Neuronal stem cell (in vitro differentiated cells): ENCODE results near the gene ESYT2.
A peak's percentile ranks its signal among the peaks of the same experiment; 100 is the strongest.

Source experiments
- DNase-seq: peaks from one replicate; pipeline ENCODE4 v3.0.0-alpha.2; 2013; ENCODE audit warnings: low spot score
- H2AFZ ChIP-seq: one replicate; pipeline ENCODE4 v1.6.1; 2013; ENCODE audit warnings: mild to moderate bottlenecking, low read length, inconsistent platforms
- H2AK5ac ChIP-seq: 2 replicates; pipeline ENCODE4 v1.6.1; 2013; ENCODE audit warnings: low read depth, mild to moderate bottlenecking, inconsistent platforms, low read length, moderate library complexity, mixed read lengths
- H2BK120ac ChIP-seq: 2 replicates; pipeline ENCODE4 v1.6.1; 2013; ENCODE audit warnings: low read depth, mild to moderate bottlenecking, inconsistent platforms, low read length, moderate library complexity, mixed read lengths
- H2BK12ac ChIP-seq: one replicate; pipeline ENCODE4 v1.6.1; 2013; ENCODE audit warnings: low read length, inconsistent platforms
- H2BK15ac ChIP-seq: 2 replicates; pipeline ENCODE4 v1.6.1; 2013; ENCODE audit warnings: mild to moderate bottlenecking, low read length, inconsistent platforms, mixed read lengths
- H2BK5ac ChIP-seq: one replicate; pipeline ENCODE4 v1.6.1; 2013; ENCODE audit warnings: inconsistent platforms, mild to moderate bottlenecking, low read length, moderate library complexity
- H3K14ac ChIP-seq: one replicate; pipeline ENCODE4 v1.6.1; 2013; ENCODE audit warnings: low read length, inconsistent platforms
- H3K18ac ChIP-seq: 2 replicates; pipeline ENCODE4 v1.6.1; 2013; ENCODE audit warnings: low read length, inconsistent platforms
- H3K23ac ChIP-seq: 2 replicates; pipeline ENCODE4 v1.6.1; 2013; ENCODE audit warnings: low read depth, mild to moderate bottlenecking, mixed read lengths, low read length, inconsistent platforms; ENCODE audit not compliant: poor library complexity
- H3K27ac ChIP-seq: replicated peaks from 3 replicates; pipeline ENCODE4 v1.5.1; 2013; ENCODE audit warnings: low read length, inconsistent platforms
- H3K27me3 ChIP-seq, 3 experiments: 2 replicates each; pipeline ENCODE4 v1.6.1; 2013; ENCODE audit warnings: low read length in 3 of 3, mild to moderate bottlenecking in 2 of 3, inconsistent platforms in 1 of 3, low read depth in 1 of 3, mixed read lengths in 1 of 3, moderate library complexity in 1 of 3; ENCODE audit not compliant: control insufficient read depth in 3 of 3, insufficient read depth in 3 of 3
- H3K36me3 ChIP-seq, 2 donors: replicated peaks in 1 of 2; 2 replicates each; pipeline ENCODE4 v1.6.1; 2013; ENCODE audit warnings: low read length in 2 of 2; ENCODE audit not compliant: control insufficient read depth in 2 of 2, insufficient read depth in 2 of 2
- H3K4ac ChIP-seq: 2 replicates; pipeline ENCODE4 v1.6.1; 2013; ENCODE audit warnings: inconsistent platforms, mild to moderate bottlenecking, low read length, moderate library complexity
- H3K4me1 ChIP-seq, 2 donors: 1 replicate in 1 of 2; 2 replicates in 1 of 2; pipeline ENCODE4 v1.6.1; 2013; ENCODE audit warnings: low read length in 2 of 2, low read depth in 1 of 2; ENCODE audit not compliant: control insufficient read depth in 2 of 2, insufficient read depth in 1 of 2
- H3K4me2 ChIP-seq: one replicate; pipeline ENCODE4 v1.6.1; 2013; ENCODE audit warnings: mild to moderate bottlenecking, low read length, inconsistent platforms; ENCODE audit not compliant: insufficient read depth, poor library complexity, severe bottlenecking
- H3K4me3 ChIP-seq, 2 donors: 2 replicates each; pipeline ENCODE4 v1.5.1; 2013; ENCODE audit warnings: low read length in 2 of 2, mild to moderate bottlenecking in 2 of 2, inconsistent platforms in 1 of 2, moderate library complexity in 1 of 2
- H3K79me1 ChIP-seq: one replicate; pipeline ENCODE4 v1.6.1; 2013; ENCODE audit warnings: low read depth, mild to moderate bottlenecking, inconsistent platforms, low read length, moderate library complexity
- H3K9ac ChIP-seq: one replicate; pipeline ENCODE4 v1.6.1; 2013; ENCODE audit warnings: mild to moderate bottlenecking, low read depth, low read length, inconsistent platforms; ENCODE audit not compliant: poor library complexity
- H3K9me3 ChIP-seq, 2 donors: replicated peaks in 1 of 2; 2 replicates each; pipeline versions ENCODE3 to v1.6.1; 2013; ENCODE audit warnings: low read length in 2 of 2, mild to moderate bottlenecking in 2 of 2, inconsistent platforms in 1 of 2, low read depth in 1 of 2, mixed read lengths in 1 of 2, moderate library complexity in 1 of 2; ENCODE audit not compliant: control insufficient read depth in 2 of 2, insufficient read depth in 1 of 2
- H4K8ac ChIP-seq: one replicate; pipeline ENCODE4 v1.6.1; 2013; ENCODE audit warnings: low read depth, mild to moderate bottlenecking, inconsistent platforms, low read length, moderate library complexity
- H4K91ac ChIP-seq: one replicate; pipeline ENCODE4 v1.6.1; 2013; ENCODE audit warnings: low read length, low read depth, mild to moderate bottlenecking, inconsistent platforms; ENCODE audit not compliant: poor library complexity
- WGBS, 2 donors: extraction: QIAGEN DNeasy Blood & Tissue Kit; methylation state at CpG; one replicate each; pipeline ENCODE4 v1.1.7; 2013; ENCODE audit warnings: missing lambda C conversion rate in 2 of 2, mixed read lengths in 1 of 2; ENCODE audit not compliant: insufficient read length in 2 of 2, insufficient replicate concordance in 1 of 2; ENCODE audit errors: extremely low coverage in 2 of 2; 5-methylcytosine and 5-hydroxymethylcytosine counted together

The ESYT2 gene

GRCh38 chr7:158858592-158859503 is 29.5 kb upstream of the ESYT2 start:
- no peak overlapping the region for H3K23ac ChIP-seq
- H2BK15ac ChIP-seq = no peak overlapping the region
- H4K91ac ChIP-seq = no peak overlapping the region
- no peak overlapping the region for H2BK12ac ChIP-seq
- H3K9ac ChIP-seq = no peak overlapping the region
- no CpG with 5 or more reads among the region's 5 CpGs for WGBS, 2 donors
- no peak overlapping the region for H3K18ac ChIP-seq
- H3K4me2 ChIP-seq = peak overlapping the region; percentile 23
- peaks cover 0 to 2% of the 10 kb centered on the region in 2 donors for H3K36me3 ChIP-seq
- no peak overlapping the region for H2BK120ac ChIP-seq
- no peak overlapping the region for H3K14ac ChIP-seq
- H2AFZ ChIP-seq = no peak overlapping the region
- H3K27me3 ChIP-seq = no peaks in the 10 kb centered on the region
- no peak overlapping the region for H3K4me3 ChIP-seq
- no peak overlapping the region for H2BK5ac ChIP-seq
- no peak overlapping the region for H4K8ac ChIP-seq
- H3K9me3 ChIP-seq = no peaks in the 10 kb centered on the region
- H3K79me1 ChIP-seq = peaks cover 4% of the 10 kb centered on the region
- no peak overlapping the region for H2AK5ac ChIP-seq
- H3K4ac ChIP-seq = no peak overlapping the region
- H3K27ac ChIP-seq = peak overlapping the region; percentile 81
- peaks cover 6 to 18% of the 10 kb centered on the region in 2 donors for H3K4me1 ChIP-seq
- DNase-seq = peak; percentile 60

- no peak overlapping the region for H3K14ac ChIP-seq
- H3K9me3 ChIP-seq = no peaks in the 10 kb centered on the region
- no peak overlapping the region for H4K8ac ChIP-seq
- peaks cover 4% of the 10 kb centered on the region for H3K79me1 ChIP-seq
- peaks cover 8 to 18% of the 10 kb centered on the region in 2 donors for H3K4me1 ChIP-seq
- no peaks in the 10 kb centered on the region for H3K27me3 ChIP-seq
- H2BK120ac ChIP-seq = no peak overlapping the region
- H2AFZ ChIP-seq = peak overlapping the region; percentile 92
- no peak overlapping the region for H2AK5ac ChIP-seq
- H3K4ac ChIP-seq = no peak overlapping the region
- H2BK15ac ChIP-seq = no peak overlapping the region
- H2BK12ac ChIP-seq = no peak overlapping the region
- peaks cover 0 to 2% of the 10 kb centered on the region in 2 donors for H3K36me3 ChIP-seq
- H3K4me3 ChIP-seq = peak overlapping the region; percentile 60 to 99
- H3K27ac ChIP-seq = peak overlapping the region; percentile 84
- H3K23ac ChIP-seq = peak overlapping the region; percentile 99
- peak overlapping the region; percentile 90 for H3K9ac ChIP-seq
- peak overlapping the region; percentile 75 for H2BK5ac ChIP-seq
- no peak for DNase-seq
- H3K4me2 ChIP-seq = peak overlapping the region; percentile 54
- H3K18ac ChIP-seq = peak overlapping the region; percentile 87
- no CpG with 5 or more reads among the region's 31 CpGs for whole genome bisulfite sequencing, 2 donors
- no peak overlapping the region for H4K91ac ChIP-seq
Measured at GRCh38 chr7:158856883-158857668, 27.8 kb upstream of the ESYT2 start.

GRCh38 chr7:158854681-158855081 is 25.4 kb upstream of the ESYT2 start:
- H2BK5ac ChIP-seq = no peak overlapping the region
- peaks cover 4% of the 10 kb centered on the region for H3K79me1 ChIP-seq
- no peaks in the 10 kb centered on the region for H3K9me3 ChIP-seq
- H2BK12ac ChIP-seq = no peak overlapping the region
- H4K8ac ChIP-seq = no peak overlapping the region
- no peak overlapping the region for H3K4me2 ChIP-seq
- no peaks in the 10 kb centered on the region for H3K36me3 ChIP-seq
- H3K23ac ChIP-seq = no peak overlapping the region
- H2AK5ac ChIP-seq = no peak overlapping the region
- no peak overlapping the region for H3K4me3 ChIP-seq
- no peak overlapping the region for H3K9ac ChIP-seq
- peaks cover 4 to 16% of the 10 kb centered on the region in 2 donors for H3K4me1 ChIP-seq
- peak overlapping the region; percentile 53 for H4K91ac ChIP-seq
- H2AFZ ChIP-seq = no peak overlapping the region
- H3K14ac ChIP-seq = no peak overlapping the region
- WGBS, 2 donors = no CpG with 5 or more reads among the region's 7 CpGs
- H3K4ac ChIP-seq = no peak overlapping the region
- no peak overlapping the region for H2BK120ac ChIP-seq
- no peaks in the 10 kb centered on the region for H3K27me3 ChIP-seq
- no peak overlapping the region for H3K18ac ChIP-seq
- H2BK15ac ChIP-seq = no peak overlapping the region
- H3K27ac ChIP-seq = no peak overlapping the region
- DNase-seq = no peak
